NCI-H1436 treated with DMSO at 0.1 percent for 48 hours (cell line): ENCODE data around the gene RNF4.
"Not testable (repeated sequence)": the region's sequence is repeated elsewhere in the genome, so short reads cannot be mapped to it uniquely, and the experiment has no call there.

Experiments
- DNase-seq: peaks from one replicate; lab custom pipeline; 2025; lab: John Stamatoyannopoulos, UW

The RNF4 gene

DNA sequence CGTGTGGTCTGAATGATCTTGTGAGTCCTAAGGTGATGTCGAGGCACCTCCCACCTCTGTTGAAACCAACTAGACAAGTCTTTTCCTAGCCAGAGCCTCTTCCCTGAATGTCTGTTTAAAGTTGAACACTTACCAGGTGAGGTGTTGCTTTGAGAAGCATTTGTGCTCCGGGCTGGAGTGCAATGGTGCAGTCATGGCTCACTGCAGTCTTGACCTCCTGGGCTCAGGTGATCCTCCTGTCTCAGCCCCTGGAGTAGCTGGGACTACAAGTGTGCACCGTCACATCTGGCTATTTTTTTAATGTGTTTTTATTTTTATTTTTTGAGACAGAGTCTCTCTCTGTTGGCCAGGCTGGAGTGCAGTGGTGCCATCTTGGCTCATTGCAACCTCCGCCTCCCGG, 18.1 kb downstream of the RNF4 start:
- no peak for DNase-seq

DNA sequence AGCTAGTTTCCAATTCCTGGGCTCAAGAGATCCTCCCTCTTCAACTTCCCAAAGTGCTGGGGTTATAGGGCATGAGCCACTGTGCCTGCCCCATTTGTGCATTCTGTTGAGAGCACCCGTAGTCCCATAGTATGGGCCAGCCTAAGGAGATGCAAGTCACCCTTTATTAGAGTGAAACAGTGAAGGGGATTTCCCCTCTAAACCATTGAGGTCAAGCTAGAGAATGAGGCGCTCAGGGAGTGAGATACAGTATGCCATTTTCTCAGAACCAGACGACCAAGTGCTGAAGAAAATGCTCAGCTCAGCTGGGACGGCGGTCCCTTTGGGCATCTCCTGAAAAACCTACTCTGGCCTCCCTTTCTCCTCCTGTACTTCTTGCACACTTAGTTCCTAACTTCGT, 18.7 kb downstream of the RNF4 start:
- no peak for DNase-seq

GRCh38 chr4:2489081-2489805, 20.3 kb downstream of the RNF4 start:
- no peak for DNase-seq

GRCh38 chr4:2489841-2490552, 21.1 kb downstream of the RNF4 start:
- DNase-seq: no peak

DNA sequence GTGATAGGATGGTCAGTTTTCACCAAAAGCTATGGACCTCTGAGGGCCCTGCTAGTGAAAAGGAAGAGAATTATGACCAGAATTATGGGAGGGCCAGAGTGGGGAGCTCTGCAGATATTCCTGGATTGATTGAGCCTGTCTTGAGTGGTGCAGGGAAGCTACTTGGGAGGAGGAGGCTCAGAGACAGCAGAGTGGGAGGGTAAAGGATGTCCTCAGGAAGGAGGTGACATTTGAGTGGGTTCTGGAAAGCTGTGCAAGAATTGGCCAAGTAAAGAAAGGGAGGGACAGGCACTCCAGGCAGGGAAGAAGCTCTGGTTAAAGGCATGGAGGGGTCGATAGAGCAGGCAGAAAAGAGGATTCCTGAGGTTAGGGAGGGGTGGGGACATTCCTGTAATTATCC, 24.1 kb downstream of the RNF4 start:
- no peak for DNase-seq

- DNase-seq: no peak
These were observed 26.1 kb downstream of the RNF4 start for GRCh38 chr4:2494992-2495391.

DNA sequence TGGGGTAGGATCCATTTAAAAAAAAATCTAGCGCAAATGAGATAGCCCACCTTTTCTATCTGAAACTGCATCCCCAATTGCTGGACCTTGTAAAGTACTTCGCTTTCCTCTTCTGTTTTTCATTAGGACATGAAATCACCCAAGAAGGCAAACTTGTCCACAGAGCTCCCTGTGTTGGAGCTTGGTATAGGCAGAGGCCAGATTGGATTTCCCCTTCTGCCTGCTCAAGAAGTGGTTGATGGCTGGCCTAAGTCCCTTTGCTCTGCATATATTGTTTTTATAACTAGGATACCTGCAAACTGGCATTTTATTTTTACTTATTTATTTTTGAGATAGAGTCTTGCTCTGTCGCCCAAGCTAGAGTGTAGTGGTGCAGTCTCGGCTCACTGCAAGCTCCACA, 28.4 kb downstream of the RNF4 start:
- no peak for DNase-seq

DNA sequence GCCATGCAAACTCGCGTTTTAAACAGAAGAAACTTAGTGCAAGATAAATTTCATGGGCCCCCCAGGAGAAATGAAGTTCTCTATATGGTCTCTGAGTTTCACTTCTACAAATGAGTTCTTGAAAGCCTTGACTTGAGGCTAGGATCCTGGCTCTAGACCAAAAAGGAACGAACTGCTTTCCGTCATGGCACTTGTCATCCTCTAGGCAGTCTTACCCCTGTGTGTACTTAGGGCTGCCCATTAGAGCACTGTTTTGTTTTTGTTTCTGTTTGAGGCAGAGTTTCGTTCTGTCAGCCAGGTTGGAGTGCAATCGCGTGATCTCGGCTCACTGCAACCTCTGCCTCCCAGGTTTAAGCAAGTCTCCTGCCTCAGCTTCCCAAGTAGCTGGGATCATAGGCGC, 29.0 kb downstream of the RNF4 start:
- DNase-seq: no peak

DNA sequence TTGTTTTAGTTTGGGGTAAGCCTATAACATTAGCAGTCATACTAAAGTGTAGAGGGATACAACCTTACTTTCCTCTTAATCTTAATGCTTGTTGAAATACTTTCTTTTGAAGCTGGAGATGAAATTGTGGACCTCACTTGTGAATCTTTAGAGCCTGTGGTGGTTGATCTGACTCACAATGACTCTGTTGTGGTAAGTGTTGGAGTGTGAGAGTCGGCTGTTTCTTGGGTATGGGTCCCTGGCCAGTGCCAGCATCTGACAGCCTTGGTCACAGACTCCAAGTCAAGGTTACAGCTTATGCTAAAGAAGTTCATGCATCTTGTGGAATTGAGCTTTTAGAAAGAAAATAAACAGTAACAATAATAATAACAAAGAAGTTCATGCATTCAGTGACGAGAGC, 31.6 kb downstream of the RNF4 start:
- no peak for DNase-seq

- DNase-seq: no peak
These were observed 32.2 kb downstream of the RNF4 start for GRCh38 chr4:2501034-2501594.

DNA sequence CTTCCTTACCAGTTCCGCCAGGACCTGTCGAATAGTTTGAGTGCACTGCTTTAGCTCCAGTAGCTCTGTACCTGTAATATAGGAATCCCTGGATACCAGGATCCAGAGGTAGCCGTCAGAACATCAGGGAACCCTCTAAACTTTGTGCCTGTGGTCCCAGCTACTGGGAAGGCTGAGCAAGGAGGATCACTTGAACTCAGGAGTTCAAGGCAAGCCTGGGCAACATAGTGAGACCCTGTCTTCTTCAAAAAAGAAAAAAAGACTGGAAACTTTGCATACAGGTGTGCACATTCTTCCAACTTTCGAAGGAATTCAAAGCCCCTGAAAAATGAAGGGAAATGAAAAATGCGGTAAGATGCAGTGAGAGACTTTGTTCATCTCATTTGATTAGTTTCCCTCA, 34.9 kb downstream of the RNF4 start:
- DNase-seq: no peak

DNA sequence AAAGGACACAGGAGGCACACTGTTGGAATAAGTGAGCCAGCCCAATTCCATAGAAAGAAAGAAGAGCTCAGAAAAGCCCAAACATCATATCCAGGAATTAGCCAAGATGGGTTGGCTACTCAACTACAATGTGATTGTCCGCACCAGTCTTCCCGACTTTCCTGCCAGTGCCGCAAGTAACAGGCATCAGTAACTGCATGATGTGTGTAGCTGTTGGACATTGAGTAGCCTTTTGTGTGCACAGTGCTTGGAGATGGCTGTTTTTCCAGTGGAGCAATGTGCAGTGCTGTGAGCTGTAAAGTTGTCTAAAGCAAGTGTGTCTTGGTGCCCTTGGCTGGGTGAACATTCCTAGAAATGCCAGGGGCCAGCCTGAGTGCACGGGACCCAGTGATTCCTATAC, 38.4 kb downstream of the RNF4 start:
- no peak for DNase-seq

- no peak for DNase-seq
These were observed 38.9 kb downstream of the RNF4 start for GRCh38 chr4:2507855-2508254.

GRCh38 chr4:2510351-2511259, 41.7 kb downstream of the RNF4 start:
- no peak for DNase-seq

DNA sequence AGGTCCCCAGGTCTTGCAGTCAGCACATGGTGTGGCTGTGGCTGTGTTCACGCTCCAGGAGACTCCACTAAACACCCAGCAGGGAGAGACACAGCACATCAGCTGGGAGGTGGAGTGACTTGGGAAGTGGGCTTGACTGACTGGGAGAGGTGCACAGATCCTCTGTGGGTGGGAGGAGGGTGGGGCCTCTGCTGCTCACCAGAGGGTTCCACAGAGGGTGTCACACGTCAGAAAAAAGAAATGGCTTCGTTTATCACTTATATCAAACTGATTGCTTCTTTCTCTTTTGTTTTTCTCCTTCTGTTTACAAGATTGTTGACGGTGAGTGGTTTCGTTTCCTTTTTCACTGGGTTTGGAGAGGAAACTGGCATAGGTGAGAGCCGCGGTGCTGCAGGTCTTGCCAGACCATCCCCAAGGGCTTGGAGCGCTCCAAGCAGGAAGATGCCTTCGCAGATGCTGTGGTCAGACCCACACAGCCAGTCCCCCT, 42.8 kb downstream of the RNF4 start:
- DNase-seq: no peak

DNA sequence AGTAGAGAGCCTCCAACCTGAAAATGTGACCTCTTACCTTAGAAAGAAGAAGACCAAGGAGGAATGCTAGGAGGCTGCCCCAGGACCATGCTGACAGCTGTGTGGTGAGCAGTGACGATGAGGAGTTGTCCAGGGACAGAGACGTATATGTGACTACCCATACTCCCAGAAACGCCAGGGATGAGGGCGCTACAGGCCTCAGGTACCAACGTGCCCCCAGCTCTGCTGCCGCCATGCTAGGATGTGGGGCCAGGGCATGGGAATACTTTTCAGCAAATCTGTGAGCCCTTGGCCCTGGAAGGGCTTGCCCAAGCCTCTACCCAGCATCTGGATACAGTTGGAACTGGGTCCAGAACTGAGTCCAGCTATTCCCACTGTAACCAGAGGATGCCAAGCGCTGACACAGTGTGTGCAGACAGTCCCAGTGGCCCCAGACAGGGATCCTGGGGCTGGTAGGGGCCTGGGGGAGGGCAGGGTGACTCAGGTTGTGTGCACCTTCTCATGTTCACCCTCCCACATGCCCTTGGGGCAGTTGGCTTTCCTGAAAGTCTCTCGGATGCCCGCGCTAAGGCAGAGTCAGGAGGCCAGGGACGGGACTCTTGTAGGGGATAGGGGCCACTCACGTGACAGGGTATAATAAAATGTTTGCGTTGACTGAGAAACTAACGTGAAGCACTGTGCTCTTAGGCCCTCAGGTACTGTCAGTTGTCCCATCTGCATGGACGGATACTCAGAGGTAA, 43.7 kb downstream of the RNF4 start:
- no peak for DNase-seq

DNA sequence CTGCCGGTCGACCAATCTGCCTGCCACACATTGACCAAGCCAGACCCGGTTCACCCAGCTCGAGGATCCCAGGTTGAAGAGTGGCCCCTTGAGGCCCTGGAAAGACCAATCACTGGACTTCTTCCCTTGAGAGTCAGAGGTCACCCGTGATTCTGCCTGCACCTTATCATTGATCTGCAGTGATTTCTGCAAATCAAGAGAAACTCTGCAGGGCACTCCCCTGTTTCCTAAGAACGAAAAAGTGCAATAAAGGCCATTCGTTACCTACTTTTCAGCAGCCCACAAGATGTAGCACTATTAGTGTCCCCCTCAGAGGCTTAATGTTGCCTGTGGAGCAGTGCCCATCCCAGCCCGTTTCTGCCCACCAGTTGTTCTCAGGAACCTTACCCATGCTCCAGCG, 45.3 kb downstream of the RNF4 start:
- DNase-seq: not testable (repeated sequence)

DNA sequence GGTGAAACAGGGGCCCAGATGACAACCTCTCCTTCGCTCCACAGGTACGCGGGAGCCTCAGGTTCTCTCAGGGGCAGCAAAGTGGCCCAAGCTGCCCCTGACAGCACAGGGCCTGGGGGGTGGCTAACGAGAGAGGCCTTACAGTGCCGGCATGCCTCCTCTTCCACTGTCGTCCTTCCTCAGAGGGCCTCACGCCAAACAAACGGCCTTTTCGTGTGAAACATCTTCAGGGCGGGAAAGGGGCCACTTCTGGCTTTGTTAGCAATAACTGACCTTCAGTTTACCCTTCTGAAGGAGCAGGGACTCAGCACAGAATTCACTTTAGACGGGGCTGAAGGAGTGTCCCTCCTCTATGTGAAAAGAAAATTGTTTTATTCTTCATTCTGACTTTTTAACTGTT, 46.0 kb downstream of the RNF4 start:
- DNase-seq: not testable (repeated sequence)

GRCh38 chr4:2515830-2516550, 47.1 kb downstream of the RNF4 start:
- DNase-seq: no peak

DNA sequence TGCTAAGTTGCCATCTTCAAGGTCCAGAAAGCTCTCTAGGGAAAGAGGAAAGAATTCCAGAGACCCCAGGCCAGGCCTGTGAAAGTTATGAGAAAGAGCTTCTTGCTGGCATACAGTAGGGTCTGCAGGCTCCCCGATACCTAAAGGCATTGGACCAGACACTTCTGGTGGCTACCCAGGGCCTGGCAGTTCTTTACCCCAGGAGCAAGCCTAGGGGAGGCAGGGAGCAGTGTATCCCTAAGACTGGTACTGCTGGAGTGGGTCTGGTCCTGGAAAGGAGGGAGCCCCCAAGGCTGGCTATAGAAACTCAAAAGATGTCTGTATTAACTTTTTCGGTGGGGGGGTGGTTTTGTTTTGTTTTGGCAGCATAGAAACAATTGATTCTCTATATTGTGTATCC, 47.7 kb downstream of the RNF4 start:
- DNase-seq: no peak

DNA sequence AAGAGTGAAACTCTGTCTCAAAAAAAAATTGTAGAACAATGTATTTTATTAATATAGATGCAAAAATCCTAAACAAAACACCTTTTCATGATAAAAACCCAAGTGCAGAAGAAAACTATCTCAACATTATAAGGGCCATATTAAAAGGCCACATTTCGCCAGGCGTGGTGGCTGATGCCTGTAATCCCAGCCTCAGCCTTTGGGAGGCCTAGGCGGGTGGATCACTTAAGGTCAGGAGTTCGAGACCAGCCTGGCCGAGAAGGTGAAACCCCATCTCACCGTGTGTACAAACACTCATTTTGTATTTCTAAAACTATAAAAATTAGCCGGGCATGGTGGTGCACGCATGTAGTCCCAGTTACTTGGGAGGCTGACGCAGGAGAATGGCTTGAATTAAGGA, 57.7 kb downstream of the RNF4 start:
- no peak for DNase-seq
